ENCODE results near the gene FMN1.

- no peak for TF ChIP-seq POLR2A (IDR thresholded peaks at IDR 0.05)
- no peak for TF ChIP-seq CTCF (IDR thresholded peaks at IDR 0.05 in 8 of 11, conservative IDR thresholded peaks at IDR 0.05 in 3 of 11)
These were observed 317.1 kb downstream of the FMN1 start for GRCh38 chr15:32877252-32878019.
